NCI-H187 treated with DMSO at 0.1 percent for 48 hours (cell line): Measurements from ENCODE around the gene EPB41L4B.
"Not testable (repeated sequence)": the region's sequence is repeated elsewhere in the genome, so short reads cannot be mapped to it uniquely, and the experiment has no call there.

Experiments
- DNase-seq: peaks from one replicate; lab custom pipeline; 2025; lab: John Stamatoyannopoulos, UW

Gene EPB41L4B

DNA sequence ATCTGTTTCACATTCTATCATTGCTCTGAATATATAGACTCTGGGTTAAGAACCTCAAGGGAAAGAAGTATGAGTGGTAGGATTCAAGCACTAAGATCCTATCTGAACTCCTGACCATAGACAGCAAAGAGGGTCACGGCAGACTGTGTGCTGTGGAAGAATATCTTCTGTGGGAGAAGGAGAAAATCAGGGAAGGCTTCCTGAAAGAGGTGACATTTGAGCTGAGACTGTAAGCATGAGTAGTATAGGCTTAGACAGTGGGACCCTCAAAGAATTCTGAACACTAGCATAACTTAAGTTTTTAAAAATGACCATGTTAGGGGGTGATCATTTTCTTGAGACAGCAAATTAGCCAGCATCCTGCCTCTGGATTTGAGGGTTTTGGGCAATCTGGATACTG is 157.7 kb downstream of the EPB41L4B start:
- no peak for DNase-seq

DNA sequence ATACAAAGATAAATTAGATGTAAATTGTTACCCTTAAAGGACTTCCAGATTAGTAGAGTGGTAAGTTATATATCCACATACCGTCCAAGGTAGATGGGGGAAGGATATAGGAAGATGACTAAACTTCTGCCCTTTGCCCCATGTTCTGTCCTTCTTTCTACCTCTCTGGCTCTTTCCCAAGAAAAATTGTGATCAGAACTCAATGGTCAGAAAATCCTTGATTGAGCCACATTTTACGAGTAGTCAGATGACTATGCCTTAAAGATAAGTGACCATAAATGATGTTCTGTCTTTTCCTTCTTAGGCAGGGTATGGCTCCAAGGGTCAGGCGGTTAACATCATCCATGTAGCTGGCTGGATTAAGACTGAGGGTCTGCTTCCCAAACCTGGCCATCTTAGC is 158.2 kb downstream of the EPB41L4B start:
- no peak for DNase-seq

DNA sequence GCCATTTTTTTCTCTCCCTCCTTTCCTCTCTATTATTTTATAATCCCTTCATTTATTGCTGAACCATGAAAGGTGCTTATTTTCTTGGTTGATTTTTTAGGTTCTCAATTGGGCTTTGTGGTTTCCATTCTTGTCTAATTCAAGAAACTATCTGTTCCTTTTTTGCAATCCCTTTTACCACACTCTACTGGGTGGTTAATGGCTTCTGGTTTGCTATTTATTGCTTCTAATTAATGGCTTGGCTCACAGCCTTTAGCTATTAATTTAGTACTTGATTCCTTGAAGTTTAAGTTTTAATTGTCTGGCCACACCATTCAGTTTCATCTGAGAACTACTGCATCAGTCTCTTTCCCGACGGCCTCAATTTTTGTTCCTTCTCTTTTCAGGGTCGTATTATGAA is 159.4 kb downstream of the EPB41L4B start:
- no peak for DNase-seq

DNA sequence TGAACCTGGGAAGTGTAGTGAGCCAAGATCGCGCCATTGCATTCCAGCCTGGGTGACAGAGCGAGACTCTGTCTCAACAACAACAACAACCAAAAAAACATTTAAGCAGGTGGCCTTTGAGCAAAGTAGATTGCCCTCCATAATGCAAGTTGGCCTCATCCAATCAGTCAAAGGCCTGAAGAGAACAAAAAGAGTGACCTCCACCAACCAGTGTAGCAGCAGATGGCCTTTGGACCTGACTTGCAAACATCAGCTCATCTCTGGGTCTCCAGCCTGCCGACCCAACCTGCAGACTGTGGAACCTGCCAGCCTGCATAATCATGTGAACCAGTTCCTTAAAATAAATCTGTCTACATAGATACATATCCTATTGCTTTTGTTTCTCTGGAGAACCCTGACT is 161.3 kb downstream of the EPB41L4B start:
- no peak for DNase-seq

DNA sequence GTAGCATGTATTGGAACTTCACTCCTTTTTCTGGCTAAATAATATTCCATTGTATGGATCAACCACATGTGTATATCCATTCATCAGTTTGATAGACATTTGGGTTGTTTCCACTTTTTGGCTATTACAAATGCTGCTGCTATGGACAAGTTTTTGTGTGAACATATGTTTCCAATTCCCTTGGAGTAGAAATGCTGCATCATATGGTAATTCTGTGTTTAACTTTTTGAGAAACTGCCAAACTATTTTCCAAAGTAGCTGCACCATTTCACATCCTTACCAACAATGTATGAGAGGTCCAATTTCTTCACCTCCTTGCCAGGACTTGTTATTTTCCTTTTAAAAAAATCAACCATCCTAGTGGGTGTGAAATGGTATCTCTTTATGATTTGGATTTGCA is 162.2 kb downstream of the EPB41L4B start:
- DNase-seq, result no peak

DNA sequence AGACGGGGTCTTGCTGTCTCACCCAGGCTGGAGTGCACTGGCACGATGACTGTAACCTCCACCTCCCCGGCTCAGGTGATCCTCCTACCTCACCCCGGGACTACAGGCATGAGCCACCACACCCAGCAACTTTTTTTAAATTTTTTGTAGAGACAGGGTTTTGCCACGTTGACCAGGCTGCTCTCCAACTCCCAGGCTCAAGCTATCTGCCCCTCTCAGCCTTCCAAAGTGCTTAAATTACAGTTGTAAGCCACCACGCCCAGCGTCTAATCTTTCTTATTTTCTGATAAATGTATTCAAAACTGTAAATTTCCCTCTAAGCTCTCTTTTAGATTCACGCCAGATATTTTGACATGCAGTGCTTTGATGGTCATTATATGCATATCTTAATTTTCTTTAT is 164.2 kb downstream of the EPB41L4B start:
- DNase-seq, result no peak

DNA sequence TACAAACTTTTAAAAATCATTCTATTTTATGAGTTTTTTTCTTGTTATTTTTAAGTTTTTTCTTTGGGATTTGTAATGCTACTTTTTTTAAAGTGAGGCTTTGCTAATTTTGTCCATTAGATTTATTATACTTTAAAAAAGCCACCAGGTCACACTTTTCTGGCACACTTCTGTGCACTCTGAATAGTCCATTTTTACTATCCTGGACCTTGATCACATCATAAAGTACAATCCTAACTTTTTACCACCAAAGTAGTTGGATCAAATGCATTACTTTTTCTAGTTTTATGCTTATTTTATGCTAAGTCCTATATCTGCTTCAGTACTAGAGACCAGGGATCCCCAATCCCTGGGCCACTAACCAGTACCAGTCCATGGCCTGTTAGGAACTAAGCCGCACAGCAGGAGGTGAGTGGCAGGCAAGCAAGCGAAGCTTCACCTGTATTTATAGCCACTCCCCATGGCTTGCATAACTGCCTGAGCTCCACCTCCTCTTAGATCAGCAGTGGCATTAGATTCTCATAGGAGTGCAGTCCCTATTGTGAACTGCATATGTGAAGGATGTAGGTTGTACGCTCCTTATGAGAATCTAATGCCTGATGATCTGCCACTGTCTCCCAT is 169.8 kb downstream of the EPB41L4B start:
- DNase-seq, result no peak

DNA sequence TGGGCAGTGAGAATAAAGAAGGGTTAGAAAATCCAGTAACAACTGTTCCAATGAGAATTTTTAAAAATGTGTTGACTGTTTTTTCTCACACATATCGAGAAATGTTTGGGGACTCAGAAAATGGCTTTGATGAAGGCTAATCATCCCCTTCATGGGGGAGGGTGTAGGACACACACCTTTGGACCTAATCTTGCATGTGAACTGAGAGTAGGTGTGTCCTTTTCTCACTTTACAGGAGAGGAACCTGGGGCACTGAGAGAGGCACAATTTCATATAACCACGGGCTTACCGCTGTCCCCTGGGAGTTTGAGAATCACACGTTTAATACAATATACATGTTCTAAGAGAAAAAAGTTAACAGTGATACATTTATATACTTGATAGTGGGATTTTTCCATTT is 171.1 kb downstream of the EPB41L4B start:
- no peak for DNase-seq

DNA sequence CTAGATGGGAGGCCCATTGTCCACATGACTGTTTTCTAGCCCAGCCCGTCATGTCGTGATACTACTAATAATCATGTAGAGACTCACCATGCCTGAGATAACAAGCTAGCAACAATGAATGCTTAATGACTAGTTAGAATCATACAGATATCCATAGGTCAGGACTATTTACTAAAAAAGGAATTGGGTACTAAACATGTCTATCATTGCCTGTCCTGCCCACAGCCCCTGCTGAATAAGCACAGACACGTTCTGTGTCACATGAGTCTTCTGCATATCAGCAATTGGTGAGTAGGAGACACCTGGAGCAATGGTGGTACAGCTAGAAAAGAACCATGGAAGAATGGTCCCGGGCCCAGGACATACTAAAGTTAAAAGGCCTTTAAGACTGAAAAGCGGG is 171.8 kb downstream of the EPB41L4B start:
- no peak for DNase-seq

DNA sequence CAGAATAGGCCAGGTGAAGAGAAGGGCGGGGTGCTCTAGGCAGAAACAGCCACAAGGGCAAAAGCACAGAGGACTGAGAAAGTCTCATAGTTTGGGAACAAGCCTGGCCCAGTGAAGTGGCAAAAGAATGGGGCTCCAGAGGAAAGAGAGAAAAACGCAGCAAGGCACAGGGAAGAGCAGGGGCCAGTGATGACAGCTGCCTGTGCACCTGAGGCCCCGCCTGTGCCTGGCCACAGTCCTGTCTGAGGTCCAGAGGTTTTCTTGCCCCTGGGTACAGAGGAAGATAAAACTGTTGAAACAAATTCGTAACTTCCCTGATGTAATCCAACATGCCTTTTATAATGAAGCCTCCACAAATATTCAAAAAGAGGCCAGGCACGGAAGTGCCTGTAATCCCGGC is 175.8 kb downstream of the EPB41L4B start:
- DNase-seq, result no peak

DNA sequence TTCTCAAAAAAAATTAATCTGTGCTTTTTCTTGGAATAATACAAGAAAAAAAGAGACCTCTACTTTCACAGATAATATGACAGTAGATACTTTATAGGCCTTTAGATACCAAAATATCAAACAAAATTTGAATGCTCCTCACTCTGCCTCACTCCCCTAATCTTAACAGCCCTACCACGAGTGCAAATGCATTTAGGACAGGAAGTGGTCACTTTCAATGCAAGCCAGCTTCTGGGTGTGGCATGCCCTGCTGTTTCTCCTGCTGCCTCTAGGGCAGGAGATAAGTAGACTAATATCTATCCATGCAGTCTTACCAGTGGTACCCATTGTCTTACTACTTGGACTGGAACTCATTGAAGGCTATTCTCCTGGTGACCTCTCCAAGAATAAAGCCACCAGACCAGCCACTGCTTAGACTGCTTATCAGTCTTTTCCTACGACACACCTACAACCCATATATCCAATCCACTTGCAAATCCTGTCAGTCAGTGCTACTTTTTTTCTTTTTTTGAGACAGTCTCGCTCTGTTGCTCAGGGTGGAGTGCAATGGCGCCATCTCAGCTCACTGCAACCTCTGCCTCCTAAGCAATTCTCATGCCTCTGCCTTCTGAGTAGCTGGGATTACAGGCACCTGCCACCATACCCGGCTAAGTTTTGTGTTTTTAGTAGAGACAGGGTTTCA is 176.8 kb downstream of the EPB41L4B start:
- no peak for DNase-seq

DNA sequence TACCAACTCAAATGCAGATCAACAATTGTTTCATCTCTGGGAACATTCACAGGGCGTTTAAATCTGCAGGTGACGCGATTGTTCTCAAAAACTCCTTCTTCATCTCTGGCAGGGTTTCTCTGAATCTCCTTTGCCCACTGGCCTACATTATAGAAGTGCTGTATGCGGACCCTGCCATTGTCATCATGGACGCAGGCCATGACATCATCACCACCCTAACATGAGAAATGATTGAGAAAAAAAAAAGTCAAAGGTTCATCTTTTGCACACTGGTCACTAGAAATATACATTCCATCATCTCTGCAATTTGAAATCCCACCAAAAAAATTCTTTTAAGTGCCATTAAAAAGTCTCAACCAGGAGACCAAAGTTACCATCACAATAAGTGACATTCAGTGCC is 179.5 kb downstream of the EPB41L4B start:
- DNase-seq, result no peak

DNA sequence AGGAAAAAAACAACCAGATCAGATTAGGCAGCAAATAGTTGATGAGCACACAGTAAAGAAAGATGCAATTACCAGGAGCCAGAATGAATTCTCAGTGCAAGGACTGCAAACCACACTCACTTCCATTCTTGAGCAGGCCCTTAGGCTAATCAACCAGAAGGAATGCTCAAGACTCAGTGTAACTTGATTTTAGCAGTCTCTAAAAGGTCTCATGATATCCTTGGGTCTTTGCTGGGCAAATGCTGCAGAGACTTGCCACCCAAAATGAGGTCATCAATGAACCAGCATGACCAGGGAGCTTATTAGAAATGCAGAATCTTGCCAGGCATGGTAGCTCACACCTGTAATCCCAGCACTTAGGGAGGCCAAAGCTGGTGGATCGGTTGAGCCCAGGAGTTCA is 181.0 kb downstream of the EPB41L4B start:
- no peak for DNase-seq

DNA sequence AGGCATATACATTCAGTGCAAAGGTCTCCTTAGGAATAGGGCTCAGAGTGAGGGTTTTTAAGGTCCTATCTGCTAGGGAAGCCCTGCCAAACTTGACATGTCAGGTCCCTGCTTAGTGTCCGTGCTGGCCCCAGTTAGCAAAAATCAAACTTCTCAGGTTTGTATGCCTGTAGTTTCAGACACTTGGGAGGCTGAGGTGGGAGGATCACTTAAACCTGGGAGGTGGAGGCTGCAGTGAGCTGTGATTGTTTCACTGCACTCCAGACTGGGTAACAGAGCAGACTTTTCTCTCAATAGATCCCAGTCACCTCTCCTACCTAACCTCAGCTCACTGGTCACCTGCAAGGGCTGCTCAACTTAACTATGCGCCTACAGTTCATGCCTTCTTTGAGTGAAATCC is 182.4 kb downstream of the EPB41L4B start:
- DNase-seq, result no peak

DNA sequence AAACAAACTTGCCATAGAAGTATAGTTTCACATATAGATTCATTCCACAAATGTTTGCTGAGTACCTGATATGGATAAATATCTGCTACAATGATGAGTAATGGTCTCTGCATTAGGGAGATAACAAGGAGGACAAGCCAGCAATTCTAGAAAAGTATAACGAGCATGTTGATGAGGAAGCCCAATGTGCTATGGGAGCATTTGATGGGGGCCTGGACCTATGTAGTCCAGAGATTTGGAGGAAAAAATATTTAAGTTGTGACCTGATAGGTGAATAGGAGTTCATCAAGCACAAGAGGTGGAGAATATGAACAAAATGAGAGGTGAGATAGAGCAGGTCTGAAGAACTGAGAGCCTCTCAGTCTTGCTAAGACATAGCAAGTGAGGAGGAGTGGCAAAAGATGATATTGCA is 186.7 kb downstream of the EPB41L4B start:
- no peak for DNase-seq

DNA sequence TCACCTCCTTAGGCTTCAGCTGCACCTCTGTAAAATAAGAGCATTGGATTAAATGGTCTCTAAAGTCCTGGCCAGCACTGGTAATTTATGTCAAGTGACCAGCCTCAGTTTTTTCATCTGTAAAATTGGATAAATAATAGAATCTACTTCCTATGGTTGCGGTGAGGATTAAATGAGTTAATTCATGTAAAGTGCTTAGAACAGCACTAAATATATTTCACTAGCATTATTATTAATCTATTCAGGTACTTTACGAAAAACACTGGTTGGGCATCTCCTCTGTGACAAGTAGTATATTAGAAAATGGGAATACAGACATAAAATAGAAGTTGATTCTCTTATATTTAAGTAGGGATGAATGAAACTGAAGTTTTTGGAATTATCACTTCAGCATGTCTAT is 187.3 kb downstream of the EPB41L4B start:
- DNase-seq, result no peak

DNA sequence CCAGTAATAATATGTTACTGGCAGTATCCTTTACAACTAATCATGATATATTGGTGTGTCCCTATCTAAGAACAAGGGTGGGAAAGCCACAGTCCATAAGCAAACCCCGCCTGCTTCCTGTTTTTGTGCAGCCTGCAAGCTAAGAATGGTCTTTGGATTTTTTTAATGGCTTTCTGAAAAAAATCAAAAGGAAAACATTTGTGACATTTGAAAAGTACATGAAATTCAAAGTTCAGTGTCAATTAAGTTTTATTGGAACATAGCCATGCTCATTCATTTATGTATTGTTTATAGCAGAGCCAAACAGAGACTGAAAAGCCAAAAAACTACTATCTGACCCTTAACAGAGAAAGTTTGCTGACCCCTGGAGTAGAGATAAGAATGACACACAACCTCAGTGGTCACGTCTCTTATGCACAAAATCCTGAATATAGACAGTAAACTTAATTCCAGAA is 188.3 kb downstream of the EPB41L4B start:
- no peak for DNase-seq

DNA sequence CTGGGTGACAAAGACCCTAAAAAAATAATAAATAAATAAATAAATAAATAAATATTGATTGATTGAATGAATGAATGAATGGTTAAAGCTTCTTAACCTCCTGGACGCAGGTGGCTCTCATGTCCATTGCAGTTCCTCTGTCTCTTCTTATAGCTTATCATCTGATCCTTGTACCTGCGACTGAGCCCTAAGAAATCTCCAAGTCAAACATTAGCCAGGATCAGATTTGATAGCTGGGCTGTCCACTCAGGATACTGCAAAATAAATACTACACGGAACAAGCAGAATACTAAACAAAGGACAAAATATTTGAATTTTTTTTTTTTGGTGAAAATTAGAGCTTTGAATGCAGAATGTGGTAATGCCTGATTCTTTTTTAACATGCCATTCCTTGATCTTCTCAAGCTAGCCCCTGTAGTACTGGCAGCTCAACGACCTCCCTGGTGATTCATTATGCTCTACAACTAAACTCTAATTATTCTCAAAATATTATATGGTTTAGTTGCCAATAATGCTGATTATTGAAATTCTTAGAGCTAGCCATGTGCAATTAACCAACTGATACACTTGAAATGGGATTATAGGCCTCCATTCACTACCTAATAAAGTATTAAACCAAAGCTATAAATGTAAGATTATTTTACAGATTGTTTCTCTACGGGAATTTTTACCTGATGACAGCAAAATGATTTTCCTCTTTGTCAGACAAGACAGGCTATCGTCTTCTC is 191.2 kb downstream of the EPB41L4B start:
- DNase-seq, result no peak

DNA sequence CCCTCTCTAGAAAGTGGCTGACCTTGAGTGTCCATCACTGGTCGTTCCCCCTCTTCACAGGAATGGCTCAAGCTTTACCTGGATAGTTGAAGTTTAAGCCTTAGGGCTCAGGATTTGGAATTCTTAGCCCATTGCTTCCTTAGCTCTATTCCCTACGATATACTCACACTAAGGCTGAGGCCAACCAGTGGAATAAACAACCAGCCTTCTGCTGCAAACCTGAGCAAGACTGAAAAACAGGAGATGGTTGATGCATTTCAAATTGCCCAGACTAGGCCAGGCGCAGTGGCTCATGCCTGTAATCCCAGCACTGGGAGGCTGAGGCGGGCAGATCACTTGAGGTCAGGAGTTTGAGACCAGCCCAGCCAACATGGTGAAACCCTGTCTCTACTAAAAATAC is 194.2 kb downstream of the EPB41L4B start:
- not testable (repeated sequence) for DNase-seq

DNA sequence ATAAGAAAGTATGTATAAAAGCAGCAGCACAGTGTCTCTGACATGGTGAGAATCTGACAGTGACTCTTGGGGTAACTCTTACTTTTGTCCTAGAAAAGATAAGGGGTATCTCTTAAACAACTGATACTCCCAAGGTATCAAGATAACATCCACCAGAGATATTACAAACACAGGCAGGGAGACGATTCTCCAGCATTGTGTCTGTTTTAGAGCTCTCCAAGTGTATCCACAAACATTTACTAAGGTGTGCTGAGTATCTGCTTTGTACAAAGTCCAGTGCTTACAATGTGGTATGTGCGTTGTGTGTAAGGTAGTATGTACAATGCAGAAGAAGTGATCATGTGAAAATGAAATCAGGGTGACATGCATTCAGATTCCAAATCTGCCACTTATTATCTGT is 196.7 kb downstream of the EPB41L4B start:
- no peak for DNase-seq

DNA sequence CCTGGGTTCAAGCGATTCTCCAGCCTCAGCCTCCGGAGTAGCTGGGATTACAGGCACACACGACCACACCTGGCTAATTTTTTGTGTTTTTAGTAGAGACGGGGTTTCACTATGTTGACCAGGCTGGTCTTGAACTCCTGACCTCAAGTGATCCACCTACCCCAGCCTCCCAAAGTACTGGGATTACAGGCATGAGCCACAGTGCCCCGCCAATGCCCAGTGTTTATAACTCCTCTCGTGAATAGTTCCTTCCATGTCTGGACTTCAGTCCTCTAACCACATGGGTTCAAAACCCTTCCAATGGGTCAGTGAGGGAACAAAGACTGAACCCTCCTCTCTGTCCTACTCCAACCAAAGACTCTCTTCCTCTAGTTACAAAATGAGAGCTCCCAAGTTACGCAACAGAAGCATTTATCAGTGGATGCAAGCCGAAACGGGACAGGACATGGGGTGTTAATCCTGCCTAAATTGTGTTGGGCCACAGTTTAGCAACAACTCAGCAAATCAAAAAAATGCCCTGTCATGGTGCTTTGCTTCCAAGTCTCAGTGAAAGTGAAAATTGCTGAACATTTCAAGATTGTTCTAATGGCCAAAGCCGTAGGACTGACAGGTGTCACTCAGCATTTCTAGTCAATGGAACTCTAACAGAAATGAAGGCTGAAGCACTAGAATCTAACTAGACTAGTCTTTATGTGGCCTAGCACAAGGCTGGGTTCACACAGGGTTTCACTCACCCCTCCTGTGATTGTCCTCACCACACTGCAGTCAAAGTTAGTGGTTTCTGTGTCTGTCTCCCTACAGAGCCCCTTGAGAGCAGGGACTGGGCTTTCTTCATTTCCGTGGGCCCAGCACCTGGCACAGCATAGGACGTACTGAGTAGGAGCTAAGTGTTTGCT is 197.9 kb downstream of the EPB41L4B start:
- DNase-seq, result no peak
